ENCODE measurements around the gene SYNJ2.

Gene SYNJ2

GRCh38 chr6:157996918-157997702 is 15.4 kb downstream of the SYNJ2 start:
- DNase-seq (ENCODE audit: low read depth), result no peak

- DNase-seq (ENCODE audit: low read depth), result no peak
These were observed 16.4 kb downstream of the SYNJ2 start for GRCh38 chr6:157997893-157998608.

GRCh38 chr6:157998707-157999167 is 17.1 kb downstream of the SYNJ2 start:
- DNase-seq (ENCODE audit: low read depth), result no peak

- no peak for DNase-seq (ENCODE audit: low read depth)
These were observed 17.7 kb downstream of the SYNJ2 start for GRCh38 chr6:157999168-158000051.

GRCh38 chr6:158000530-158001307 is 19.1 kb downstream of the SYNJ2 start:
- no peak for DNase-seq (ENCODE audit: low read depth)

- no peak for DNase-seq (ENCODE audit: low read depth)
These were observed 20.7 kb downstream of the SYNJ2 start for GRCh38 chr6:158002249-158002950.

GRCh38 chr6:158002951-158003853 is 21.5 kb downstream of the SYNJ2 start:
- DNase-seq (ENCODE audit: low read depth), result no peak

GRCh38 chr6:158003910-158004700 is 22.4 kb downstream of the SYNJ2 start:
- DNase-seq (ENCODE audit: low read depth), result no peak

- no peak for DNase-seq (ENCODE audit: low read depth)
These were observed 23.0 kb downstream of the SYNJ2 start for GRCh38 chr6:158004701-158005095.

- DNase-seq (ENCODE audit: low read depth), result no peak
These were observed 24.0 kb downstream of the SYNJ2 start for GRCh38 chr6:158005626-158006180.

- DNase-seq (ENCODE audit: low read depth), result no peak
These were observed 24.7 kb downstream of the SYNJ2 start for GRCh38 chr6:158006331-158006730.

- DNase-seq (ENCODE audit: low read depth), result no peak
These were observed 25.3 kb downstream of the SYNJ2 start for GRCh38 chr6:158006821-158007570.

GRCh38 chr6:158008864-158009113 is 27.1 kb downstream of the SYNJ2 start:
- no peak for DNase-seq (ENCODE audit: low read depth)

- no peak for DNase-seq (ENCODE audit: low read depth)
These were observed 27.6 kb downstream of the SYNJ2 start for GRCh38 chr6:158009114-158009891.

- no peak for DNase-seq (ENCODE audit: low read depth)
These were observed 28.4 kb downstream of the SYNJ2 start for GRCh38 chr6:158009935-158010585.

- no peak for DNase-seq (ENCODE audit: low read depth)
These were observed 29.2 kb downstream of the SYNJ2 start for GRCh38 chr6:158010591-158011477.
